HepG2 (cell line): ENCODE data around the gene ATP8A1. TPM values are rescaled to one million over a fixed set of nuclear protein-coding genes. Genes with fewer than 3 reads are reported as not detected.

Experiments used
- ATAC-seq: fragments of 200-7000 bp; cut with Tn5 transposase; 3 replicates; pipeline ENCODE4 v1.9.1; 2020; ENCODE audit warnings: mild to moderate bottlenecking, moderate library complexity
- BruUV-seq: library from RNA; stranded (reverse); fragments of 400-500 nt; replicated peaks from 2 replicates; lab custom pipeline; 2021; lab: Mats Ljungman, UMichigan
- CTCF ChIA-PET: fragments of 300-600 bp; formaldehyde crosslinking; extraction: SDS; loops from one replicate; lab custom pipeline; 2021; ENCODE audit warnings: low total read pairs, inconsistent platforms, low intra/inter-chr PET ratio; lab: Yijun Ruan, JAX
- POLR2A ChIA-PET: fragments of 350-600 bp; sonication (Branson Sonifier 250); formaldehyde crosslinking; loops from one replicate; lab custom pipeline; 2020; ENCODE audit warnings: antibody characterized with exemption, inconsistent platforms; lab: Yijun Ruan, JAX
- DNase-seq: peaks from one replicate; pipeline ENCODE4 v3.0.0-alpha.2; 2015; ENCODE audit warnings: low spot score
- FAIRE-seq: peaks from 3 replicates; lab custom pipeline; 2011; peaks lifted over from hg19 to GRCh38; lab: Jason Lieb, UNC
- H2AFZ ChIP-seq: one replicate; pipeline ENCODE4 v1.6.1; 2011; ENCODE audit warnings: low read length, inconsistent platforms
- H3K27ac ChIP-seq: fragments of 300-600 bp; 3 replicates; pipeline ENCODE4 v1.8.0; 2011; ENCODE audit warnings: mixed run types, mild to moderate bottlenecking, mixed read lengths, low read length, inconsistent platforms; ENCODE audit not compliant: insufficient read depth; ENCODE audit errors: extremely low read length
- H3K27me3 ChIP-seq, 2 experiments: fragments of 200-600 bp in 1 of 2; 2 replicates in 1 of 2; 3 replicates in 1 of 2; pipeline versions ENCODE4 v1.6.0 to v1.8.0; 2011; ENCODE audit warnings: low read length in 2 of 2, mild to moderate bottlenecking in 2 of 2, moderate library complexity in 2 of 2, inconsistent platforms in 1 of 2; ENCODE audit not compliant: insufficient read depth in 2 of 2, control insufficient read depth in 1 of 2
- H3K36me3 ChIP-seq, 2 experiments: fragments of 200-600 bp in 1 of 2; replicated peaks in 1 of 2; 2 replicates in 1 of 2; 3 replicates in 1 of 2; pipeline versions ENCODE4 v1.5.1 to v1.8.0; 2011; ENCODE audit warnings: low read length in 2 of 2, inconsistent platforms in 1 of 2; ENCODE audit not compliant: insufficient read depth in 2 of 2, control insufficient read depth in 1 of 2
- H3K4me1 ChIP-seq: 2 replicates; pipeline ENCODE4 v1.5.1; 2012; ENCODE audit warnings: low read length, inconsistent platforms; ENCODE audit not compliant: insufficient read depth
- H3K4me2 ChIP-seq: 2 replicates; pipeline ENCODE4 v1.6.0; 2011; ENCODE audit warnings: low read depth, low read length, inconsistent platforms
- H3K4me3 ChIP-seq, 3 experiments: fragments of 200-600 bp in 1 of 3; sonication (generic), shearing (Covaris generic) in 1 of 3; replicated peaks in 1 of 3; 2 replicates each; pipeline ENCODE4 v1.5.1; 2011 to 2016; ENCODE audit warnings: low read length in 3 of 3, inconsistent platforms in 2 of 3, low read depth in 2 of 3, mild to moderate bottlenecking in 2 of 3, control low read depth in 1 of 3, mixed read lengths in 1 of 3; ENCODE audit not compliant: insufficient read depth in 1 of 3
- H3K79me2 ChIP-seq: one replicate; pipeline ENCODE4 v1.6.1; 2011; ENCODE audit warnings: low read length, inconsistent platforms; ENCODE audit not compliant: insufficient read depth
- H3K9ac ChIP-seq: 2 replicates; pipeline ENCODE4 v1.6.0; 2011; ENCODE audit warnings: mild to moderate bottlenecking, low read depth, low read length, inconsistent platforms; ENCODE audit not compliant: insufficient read depth
- H3K9me3 ChIP-seq: 2 replicates; pipeline ENCODE4 v1.5.1; 2012; ENCODE audit warnings: mild to moderate bottlenecking, low read length
- H4K20me1 ChIP-seq: 2 replicates; pipeline ENCODE4 v1.6.0; 2011; ENCODE audit warnings: inconsistent platforms, mild to moderate bottlenecking, low read length, moderate library complexity; ENCODE audit not compliant: insufficient read depth
- ATF7 ChIP-seq, 2 experiments: fragments of 450-650 bp in 1 of 2; sonication (generic) in 1 of 2; formaldehyde crosslinking in 1 of 2; IDR thresholded peaks; 2 replicates each; pipeline versions ENCODE4 v1.4.0 to v1.6.1; 2016 to 2020; ENCODE audit warnings: antibody characterized with exemption in 1 of 2, mild to moderate bottlenecking in 1 of 2, missing genetic modification reagents in 1 of 2
- CREB1 ChIP-seq, 2 experiments: fragments of 450-650 bp in 1 of 2; IDR thresholded peaks; 2 replicates each; pipeline ENCODE4 v1.6.1; 2016 to 2017; ENCODE audit warnings: control low read depth in 1 of 2, mild to moderate bottlenecking in 1 of 2, missing compliant biosample characterization in 1 of 2, missing genetic modification characterization in 1 of 2
- DDIT3 ChIP-seq: sonication (generic); formaldehyde crosslinking; IDR thresholded peaks from 2 replicates; pipeline ENCODE4 v1.4.0; 2020; ENCODE audit warnings: mild to moderate bottlenecking, missing genetic modification reagents
- E2F2 ChIP-seq: sonication (generic); formaldehyde crosslinking; IDR thresholded peaks from 2 replicates; pipeline ENCODE4 v1.4.0; 2020; ENCODE audit warnings: missing genetic modification reagents, borderline replicate concordance
- FOSL2 ChIP-seq: sonication (generic); formaldehyde crosslinking; IDR thresholded peaks from 2 replicates; pipeline ENCODE4 v1.4.0; 2020; ENCODE audit warnings: missing genetic modification reagents
- HMG20B ChIP-seq: conservative IDR thresholded peaks from 2 replicates; pipeline ENCODE4 v1.6.1; 2016; ENCODE audit warnings: missing genetic modification reagents, missing compliant biosample characterization
- HOMEZ ChIP-seq: IDR thresholded peaks from 2 replicates; pipeline ENCODE4 v1.6.1; 2016; ENCODE audit warnings: low read depth
- MYC ChIP-seq: sonication (generic); formaldehyde crosslinking; IDR thresholded peaks from 2 replicates; pipeline ENCODE4 v1.9.0; 2021; ENCODE audit warnings: missing genetic modification reagents, borderline replicate concordance
- RCOR2 ChIP-seq: IDR thresholded peaks from 2 replicates; pipeline ENCODE4 v1.6.1; 2016; ENCODE audit warnings: missing biosample characterization, missing genetic modification reagents
- TEF ChIP-seq: sonication (generic); formaldehyde crosslinking; IDR thresholded peaks from 2 replicates; pipeline ENCODE4 v1.5.0; 2020; ENCODE audit warnings: missing genetic modification reagents
- ZNF17 ChIP-seq: sonication (generic); formaldehyde crosslinking; IDR thresholded peaks from 2 replicates; pipeline ENCODE4 v1.5.0; 2020; ENCODE audit warnings: mild to moderate bottlenecking, missing genetic modification reagents
- ZNF670 ChIP-seq: sonication (generic); formaldehyde crosslinking; IDR thresholded peaks from 2 replicates; pipeline ENCODE4 v1.8.0; 2022; ENCODE audit warnings: mild to moderate bottlenecking, missing genetic modification reagents, borderline replicate concordance
- WGBS: methylation state at CpG from one replicate; pipeline ENCODE4 v1.1.6; 2017; ENCODE audit warnings: low lambda C conversion rate; 5-methylcytosine and 5-hydroxymethylcytosine counted together
- in situ Hi-C: cut with HindIII; loops from 2 replicates; pipeline ENCODE4 v1.10.0; 2017; ENCODE audit warnings: low pct_unique_long_range_greater_than_20kb; ENCODE audit not compliant: extremely low pct_ligation_motif_present
- intact Hi-C: fragments of 100-400 bp; cut with micrococcal nuclease; formaldehyde crosslinking; loops from one replicate; pipeline ENCODE4 v1.10.0; 2022; ENCODE audit not compliant: unreplicated experiment
- polyA plus RNA-seq, 8 experiments: library from polyadenylated mRNA; depleted of rRNA in 3 of 8; stranded (reverse) in 7 of 8; unstranded in 1 of 8; fragments of >200 nt; fragmentation: Illumina TruSeq in 4 of 8; extraction: Trizol in 4 of 8; gene quantifications; 2 replicates each; pipeline versions ENCODE4 v1.2.1 to v1.2.3, GENCODE V29; 2011 to 2016; ENCODE audit warnings: low read depth in 4 of 8, missing spikeins in 1 of 8, mixed read lengths in 1 of 8; ENCODE audit not compliant: insufficient read depth in 1 of 8
- total RNA-seq, 5 experiments: library from RNA; depleted of rRNA; stranded (reverse); fragments of >200 nt; fragmentation: Illumina TruSeq; extraction: Trizol; gene quantifications; 2 replicates each; pipeline ENCODE4 v1.2.3, GENCODE V29; 2016; ENCODE audit warnings: low read depth in 1 of 5

Gene ATP8A1
- total and polyA plus RNA-seq, 2 of the 13 experiments (the other 11 are each of a cell fraction or from before 2014, with no cell fraction given): 1.7 to 6.2 TPM

- Histone ChIP-seq H3K4me3 (no peak overlapping the region), H3K27me3 (no peaks in the 10 kb centered on the region), H3K4me2 (no peak overlapping the region), H3K36me3 (no peaks in the 10 kb centered on the region)
- ChIA-PET CTCF (no interaction called here), POLR2A (no interaction called here)
- TF ChIP-seq CREB1 (IDR thresholded peaks at IDR 0.05) (no peak), CREB1 (CRISPR knock-in tag; IDR thresholded peaks at IDR 0.05) (no peak), MYC (CRISPR knock-in tag) (no peak), FOSL2 (CRISPR knock-in tag) (no peak), ZNF670 (no peak), RCOR2 (CRISPR knock-in tag) (no peak), DDIT3 (CRISPR knock-in tag) (no peak), HMG20B (CRISPR knock-in tag) (no peak), HOMEZ (CRISPR knock-in tag) (no peak), ATF7 (IDR thresholded peaks at IDR 0.05) (no peak), ATF7 (CRISPR knock-in tag; IDR thresholded peaks at IDR 0.05) (no peak), E2F2 (CRISPR knock-in tag) (no peak), ZNF17 (CRISPR knock-in tag) (no peak), TEF (CRISPR knock-in tag) (no peak)
- TF ChIP-seq, all 625 proteins: peak for 0
- Histone ChIP-seq H3K27ac (no peak overlapping the region), H3K9me3 (no peaks in the 10 kb centered on the region), H2AFZ (no peak overlapping the region), H3K9ac (no peak overlapping the region), H3K4me1 (no peaks in the 10 kb centered on the region), H3K79me2 (no peaks in the 10 kb centered on the region), H4K20me1 (no peaks in the 10 kb centered on the region)
- FAIRE-seq (no peak), DNase-seq (no peak), ATAC-seq (no peak)
- BruUV-seq: no TSS peak
- WGBS: 38% methylated on average over 3 of the region's 3 CpGs
- intact Hi-C loops: no loop called here
- in situ Hi-C loops: no loop called here
Observed at GRCh38 chr4:42474406-42474805, 182.5 kb downstream of the ATP8A1 start.
